MM.1S (cell line): Measurements from ENCODE around the gene ARHGEF40.

Experiments
- CTCF ChIP-seq: fragments of 300-600 bp; sonication (generic); IDR thresholded peaks from 2 replicates; pipeline ENCODE4 v1.5.1; 2016; ENCODE audit warnings: antibody characterized with exemption, low read length, mixed read lengths
- EZH2 ChIP-seq: fragments of 300-600 bp; sonication (generic); optimal IDR thresholded peaks from 2 replicates; pipeline ENCODE3; 2017; ENCODE audit warnings: low read depth, mild to moderate bottlenecking, antibody characterized with exemption, low read length, mixed read lengths
- EZH2phosphoT487 ChIP-seq: fragments of 300-600 bp; sonication (generic); IDR thresholded peaks from 2 replicates; pipeline ENCODE4 v1.6.1; 2018; ENCODE audit warnings: antibody characterized with exemption, low read length

GRCh38 chr14:21063479-21063878, 6.6 kb upstream of the ARHGEF40 start:
- TF ChIP-seq EZH2 (no peak), CTCF (no peak), EZH2phosphoT487 (no peak)
